Sigmoid colon (tissue), 4 donors: ENCODE measurements around the gene ACOT7.

ENCODE experiments used
- CTCF ChIP-seq, 4 experiments: fragments of 450-650 bp in 3 of 4; fragments of 200-600 bp in 1 of 4; IDR thresholded peaks; one replicate each; pipeline ENCODE4 v1.5.1; 2016 to 2019; ENCODE audit warnings: antibody characterized with exemption in 4 of 4, mild to moderate bottlenecking in 3 of 4, moderate library complexity in 2 of 4
- EP300 ChIP-seq, 4 donors: sonication (generic); formaldehyde crosslinking; IDR thresholded peaks; one replicate each; pipeline ENCODE4 v1.6.1; 2017; ENCODE audit warnings: antibody characterized with exemption in 4 of 4
- POLR2A ChIP-seq, 2 donors: fragments of 450-650 bp; IDR thresholded peaks; one replicate each; pipeline ENCODE4 v1.6.1; 2016; ENCODE audit warnings: antibody characterized with exemption in 2 of 2, mild to moderate bottlenecking in 2 of 2, moderate library complexity in 2 of 2

- TF ChIP-seq CTCF (IDR thresholded peaks at IDR 0.05) (no peak), POLR2A (IDR thresholded peaks at IDR 0.05) (no peak), EP300 (IDR thresholded peaks at IDR 0.05) (no peak)
Measured at GRCh38 chr1:6365047-6365446, 28.5 kb downstream of the ACOT7 start.
